KMS-11 (cell line): ENCODE results near the gene RAB44.

ENCODE experiments used
- H2AFZ ChIP-seq: fragments of 200-600 bp; sonication (generic); 2 replicates; pipeline ENCODE4 v1.6.1; 2016; ENCODE audit warnings: antibody characterized with exemption, mixed run types, low read depth
- H3K27ac ChIP-seq: fragments of 200-600 bp; sonication (generic); 2 replicates; pipeline ENCODE4 v1.6.1; 2016; ENCODE audit warnings: mild to moderate bottlenecking, mixed run types
- H3K27me3 ChIP-seq: fragments of 200-600 bp; sonication (generic); 2 replicates; pipeline ENCODE4 v1.6.1; 2017; ENCODE audit warnings: mild to moderate bottlenecking, low read depth, mixed run types, moderate library complexity; ENCODE audit not compliant: insufficient read depth
- H3K36me3 ChIP-seq: fragments of 200-600 bp; sonication (generic); 2 replicates; pipeline ENCODE4 v1.6.1; 2017; ENCODE audit warnings: mild to moderate bottlenecking, mixed run types; ENCODE audit not compliant: insufficient read depth
- H3K4me1 ChIP-seq: fragments of 200-600 bp; sonication (generic); 2 replicates; pipeline ENCODE4 v1.6.1; 2016; ENCODE audit warnings: mild to moderate bottlenecking, low read depth, mixed run types; ENCODE audit not compliant: poor library complexity, severe bottlenecking
- H3K4me2 ChIP-seq: fragments of 200-600 bp; sonication (generic); 2 replicates; pipeline ENCODE4 v1.7.0; 2016; ENCODE audit warnings: mild to moderate bottlenecking, mixed run types
- H3K4me3 ChIP-seq: fragments of 200-600 bp; sonication (generic); IDR thresholded peaks from 2 replicates; pipeline ENCODE4 v1.6.1; 2017; ENCODE audit warnings: low read depth, low read length, mixed read lengths; ENCODE audit not compliant: insufficient read depth
- H3K79me2 ChIP-seq: fragments of 200-600 bp; sonication (generic); 2 replicates; pipeline ENCODE4 v1.6.1; 2016; ENCODE audit warnings: low read depth, mixed run types; ENCODE audit not compliant: insufficient read depth
- H3K9ac ChIP-seq: fragments of 200-600 bp; sonication (generic); 2 replicates; pipeline ENCODE4 v1.6.1; 2016; ENCODE audit warnings: mild to moderate bottlenecking, mixed run types
- H4K20me1 ChIP-seq: fragments of 200-600 bp; sonication (generic); 2 replicates; pipeline ENCODE4 v1.6.1; 2016; ENCODE audit warnings: mild to moderate bottlenecking, mixed run types; ENCODE audit not compliant: insufficient read depth
- CTCF ChIP-seq: fragments of 200-600 bp; sonication (generic); conservative IDR thresholded peaks from 2 replicates; pipeline ENCODE4 v1.6.1; 2017; ENCODE audit warnings: low read depth, mild to moderate bottlenecking, antibody characterized with exemption, low read length, moderate library complexity, mixed read lengths

RAB44 gene

GRCh38 chr6:36733300-36733699 is 35.7 kb downstream of the RAB44 start:
- no peaks in the 10 kb centered on the region for H3K79me2 ChIP-seq
- TF ChIP-seq CTCF: no peak

GRCh38 chr6:36734486-36735060 is 36.9 kb downstream of the RAB44 start:
- Histone ChIP-seq H3K27ac (no peak overlapping the region), H3K4me3 (no peak overlapping the region), H3K36me3 (no peaks in the 10 kb centered on the region), H3K4me2 (no peak overlapping the region), H3K4me1 (no peaks in the 10 kb centered on the region), H2AFZ (no peak overlapping the region), H4K20me1 (no peaks in the 10 kb centered on the region), H3K27me3 (no peaks in the 10 kb centered on the region), H3K9ac (no peak overlapping the region), H3K79me2 (no peaks in the 10 kb centered on the region)
- TF ChIP-seq CTCF: no peak

More at GRCh38 chr6:36733300-36733699, 35.7 kb downstream of the RAB44 start:
- H3K4me2 ChIP-seq: no peak overlapping the region
- no peaks in the 10 kb centered on the region for H4K20me1 ChIP-seq
- H3K27me3 ChIP-seq: no peaks in the 10 kb centered on the region
- no peak overlapping the region for H3K4me3 ChIP-seq
- no peak overlapping the region for H3K9ac ChIP-seq
- no peak overlapping the region for H2AFZ ChIP-seq
- no peaks in the 10 kb centered on the region for H3K36me3 ChIP-seq
- H3K4me1 ChIP-seq: no peaks in the 10 kb centered on the region
- H3K27ac ChIP-seq: no peak overlapping the region

- H3K4me3 ChIP-seq: no peak overlapping the region
- no peaks in the 10 kb centered on the region for H3K4me1 ChIP-seq
- no peaks in the 10 kb centered on the region for H4K20me1 ChIP-seq
- H3K9ac ChIP-seq: no peak overlapping the region
- H2AFZ ChIP-seq: no peak overlapping the region
- no peak overlapping the region for H3K27ac ChIP-seq
- no peak overlapping the region for H3K4me2 ChIP-seq
- H3K79me2 ChIP-seq: no peaks in the 10 kb centered on the region
- no peaks in the 10 kb centered on the region for H3K36me3 ChIP-seq
- H3K27me3 ChIP-seq: no peaks in the 10 kb centered on the region
- TF ChIP-seq CTCF: no peak
Observed at GRCh38 chr6:36735110-36736071, 37.8 kb downstream of the RAB44 start.

- no peaks in the 10 kb centered on the region for H4K20me1 ChIP-seq
- H3K4me1 ChIP-seq: no peaks in the 10 kb centered on the region
- no peak overlapping the region for H2AFZ ChIP-seq
- H3K27ac ChIP-seq: no peak overlapping the region
- H3K27me3 ChIP-seq: no peaks in the 10 kb centered on the region
- H3K4me3 ChIP-seq: no peak overlapping the region
- no peak overlapping the region for H3K4me2 ChIP-seq
- no peaks in the 10 kb centered on the region for H3K79me2 ChIP-seq
- no peak overlapping the region for H3K9ac ChIP-seq
- TF ChIP-seq CTCF: no peak
- no peaks in the 10 kb centered on the region for H3K36me3 ChIP-seq
Observed at GRCh38 chr6:36737043-36737785, 39.6 kb downstream of the RAB44 start.
